HepG2 (cell line): Measurements from ENCODE around the gene MYH9. TPM values are rescaled to one million over a fixed set of nuclear protein-coding genes. Genes with fewer than 3 reads are reported as not detected.

Source experiments
- BORCS8-MEF2B ChIP-seq: sonication (generic); formaldehyde crosslinking; IDR thresholded peaks from 2 replicates; pipeline ENCODE4 v1.8.0; 2022; ENCODE audit warnings: mild to moderate bottlenecking, missing genetic modification reagents
- ELF3 ChIP-seq: IDR thresholded peaks from 2 replicates; pipeline ENCODE4 v1.6.1; 2016; ENCODE audit warnings: missing genetic modification reagents, missing compliant biosample characterization
- HDAC2 ChIP-seq: sonication (generic); formaldehyde crosslinking; IDR thresholded peaks from 2 replicates; pipeline ENCODE4 v1.4.0; 2020; ENCODE audit warnings: missing genetic modification reagents
- HIC2 ChIP-seq: sonication (generic); formaldehyde crosslinking; IDR thresholded peaks from 2 replicates; pipeline ENCODE4 v1.9.0; 2022; ENCODE audit warnings: low read depth, missing genetic modification reagents
- HNF4A ChIP-seq: sonication (generic); formaldehyde crosslinking; IDR thresholded peaks from 2 replicates; pipeline ENCODE4 v1.4.0; 2020; ENCODE audit warnings: missing genetic modification reagents
- IKZF4 ChIP-seq: sonication (generic); formaldehyde crosslinking; IDR thresholded peaks from 2 replicates; pipeline ENCODE4 v1.5.1; 2020; ENCODE audit warnings: borderline replicate concordance, mild to moderate bottlenecking, low read depth, missing genetic modification reagents; ENCODE audit errors: not compliant biosample characterization
- ISX ChIP-seq: sonication (generic); formaldehyde crosslinking; conservative IDR thresholded peaks from 2 replicates; pipeline ENCODE4 v1.5.0; 2020; ENCODE audit warnings: missing genetic modification reagents
- MTA1 ChIP-seq: sonication (generic); formaldehyde crosslinking; IDR thresholded peaks from 2 replicates; pipeline ENCODE4 v1.4.0; 2020; ENCODE audit warnings: missing genetic modification reagents, mild to moderate bottlenecking, borderline replicate concordance
- REL ChIP-seq: sonication (generic); formaldehyde crosslinking; conservative IDR thresholded peaks from 2 replicates; pipeline ENCODE4 v1.8.0; 2022; ENCODE audit warnings: mild to moderate bottlenecking, missing genetic modification reagents, moderate library complexity
- RXRB ChIP-seq: IDR thresholded peaks from 2 replicates; pipeline ENCODE4 v1.6.1; 2016; ENCODE audit warnings: borderline replicate concordance, missing genetic modification reagents, missing compliant biosample characterization
- SKI ChIP-seq: fragments of 450-650 bp; IDR thresholded peaks from one replicate; pipeline ENCODE4 v1.6.1; 2018; ENCODE audit warnings: mild to moderate bottlenecking; ENCODE audit not compliant: partially characterized antibody
- TARDBP ChIP-seq: sonication (generic); formaldehyde crosslinking; IDR thresholded peaks from 2 replicates; pipeline ENCODE4 v1.8.0; 2022; ENCODE audit warnings: mild to moderate bottlenecking, missing genetic modification reagents
- TEAD3 ChIP-seq: optimal IDR thresholded peaks from 2 replicates; pipeline ENCODE3; 2016; ENCODE audit warnings: borderline replicate concordance
- TOPORS ChIP-seq: sonication (generic); formaldehyde crosslinking; IDR thresholded peaks from 2 replicates; pipeline ENCODE4 v1.8.0; 2023; ENCODE audit warnings: mild to moderate bottlenecking, missing genetic modification reagents
- ZBTB7B ChIP-seq: sonication (generic); formaldehyde crosslinking; IDR thresholded peaks from 2 replicates; pipeline ENCODE4 v1.4.0; 2020; ENCODE audit warnings: missing genetic modification reagents
- ZFX ChIP-seq: sonication (generic); formaldehyde crosslinking; IDR thresholded peaks from 2 replicates; pipeline ENCODE4 v1.4.0; 2020; ENCODE audit warnings: mild to moderate bottlenecking, low read depth, missing genetic modification reagents, moderate library complexity
- ZFY ChIP-seq: sonication (generic); formaldehyde crosslinking; IDR thresholded peaks from 2 replicates; pipeline ENCODE4 v1.4.0; 2020; ENCODE audit warnings: missing genetic modification reagents
- ZMYM2 ChIP-seq: sonication (generic); formaldehyde crosslinking; IDR thresholded peaks from 2 replicates; pipeline ENCODE4 v1.8.0; 2022; ENCODE audit warnings: mild to moderate bottlenecking, missing genetic modification reagents
- ZNF709 ChIP-seq: sonication (generic); formaldehyde crosslinking; IDR thresholded peaks from 2 replicates; pipeline ENCODE4 v1.5.0; 2020; ENCODE audit warnings: mild to moderate bottlenecking, missing genetic modification reagents
- ZNF747 ChIP-seq: sonication (generic); formaldehyde crosslinking; IDR thresholded peaks from 2 replicates; pipeline ENCODE4 v1.8.1; 2023; ENCODE audit warnings: missing genetic modification reagents, mild to moderate bottlenecking, borderline replicate concordance
- ZNF850 ChIP-seq: sonication (generic); formaldehyde crosslinking; conservative IDR thresholded peaks from 2 replicates; pipeline ENCODE4 v1.9.0; 2021; ENCODE audit warnings: mild to moderate bottlenecking, missing genetic modification reagents
- ZSCAN30 ChIP-seq: sonication (generic); formaldehyde crosslinking; IDR thresholded peaks from 2 replicates; pipeline ENCODE4 v1.5.0; 2020; ENCODE audit warnings: mild to moderate bottlenecking, missing genetic modification reagents
- ZSCAN31 ChIP-seq: sonication (generic); formaldehyde crosslinking; IDR thresholded peaks from 2 replicates; pipeline ENCODE4 v1.5.0; 2020; ENCODE audit warnings: low read depth, mild to moderate bottlenecking, missing genetic modification reagents
- ZSCAN9 ChIP-seq: IDR thresholded peaks from 2 replicates; pipeline ENCODE4 v1.6.1; 2016; ENCODE audit warnings: borderline replicate concordance
- polyA plus RNA-seq, 8 experiments: library from polyadenylated mRNA; depleted of rRNA in 3 of 8; stranded (reverse) in 7 of 8; unstranded in 1 of 8; fragments of >200 nt; fragmentation: Illumina TruSeq in 4 of 8; extraction: Trizol in 4 of 8; gene quantifications; 2 replicates each; pipeline versions ENCODE4 v1.2.1 to v1.2.3, GENCODE V29; 2011 to 2016; ENCODE audit warnings: low read depth in 4 of 8, missing spikeins in 1 of 8, mixed read lengths in 1 of 8; ENCODE audit not compliant: insufficient read depth in 1 of 8
- total RNA-seq, 5 experiments: library from RNA; depleted of rRNA; stranded (reverse); fragments of >200 nt; fragmentation: Illumina TruSeq; extraction: Trizol; gene quantifications; 2 replicates each; pipeline ENCODE4 v1.2.3, GENCODE V29; 2016; ENCODE audit warnings: low read depth in 1 of 5
- TF ChIP-seq, protein P1 (sequence below): sonication (generic); formaldehyde crosslinking; IDR thresholded peaks from 2 replicates; pipeline ENCODE4 v1.4.0; 2020; ENCODE audit warnings: mild to moderate bottlenecking, missing genetic modification reagents
- TF ChIP-seq, protein P2 (sequence below): sonication (generic); formaldehyde crosslinking; conservative IDR thresholded peaks from 2 replicates; pipeline ENCODE4 v1.4.0; 2020; ENCODE audit warnings: mild to moderate bottlenecking, missing genetic modification reagents, moderate library complexity

The MYH9 gene
- total and polyA plus RNA-seq, 2 of the 13 experiments (the other 11 are each of a cell fraction or from before 2014, with no cell fraction given), result 50.7 to 98.5 TPM

GRCh38 chr22:36360871-36361383 lies 26.8 kb downstream of the MYH9 start (continued):
- 0 out of 2 replicates have a peak, but pooled peaks have one; percentile 30 for TF ChIP-seq TARDBP (CRISPR knock-in tag)
- TF ChIP-seq ZNF747, result no peak
- 0 out of 2 replicates have a peak, but pooled peaks have one; percentile 23 for TF ChIP-seq BORCS8-MEF2B
- TF ChIP-seq HDAC2 (CRISPR knock-in tag), result 0 out of 2 replicates have a peak, but pooled peaks have one; percentile 26
- no peak for TF ChIP-seq TOPORS (CRISPR knock-in tag)
- TF ChIP-seq RXRB (CRISPR knock-in tag), result no peak
- peak; percentile 45; the same call in 1 of the 2 replicates for TF ChIP-seq ZFX (CRISPR knock-in tag)
- no peak for TF ChIP-seq ZNF850 (CRISPR knock-in tag)
- no peak for TF ChIP-seq REL (CRISPR knock-in tag)
- peak; percentile 12; the same call in 1 of the 2 replicates for TF ChIP-seq HIC2 (CRISPR knock-in tag)
- TF ChIP-seq ZSCAN9 (CRISPR knock-in tag), result no peak
- no peak for TF ChIP-seq IKZF4
- TF ChIP-seq, protein P1, sequence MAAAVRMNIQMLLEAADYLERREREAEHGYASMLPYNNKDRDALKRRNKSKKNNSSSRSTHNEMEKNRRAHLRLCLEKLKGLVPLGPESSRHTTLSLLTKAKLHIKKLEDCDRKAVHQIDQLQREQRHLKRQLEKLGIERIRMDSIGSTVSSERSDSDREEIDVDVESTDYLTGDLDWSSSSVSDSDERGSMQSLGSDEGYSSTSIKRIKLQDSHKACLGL (CRISPR knock-in tag), result no peak
- peak; percentile 25; the same call in 1 of the 2 replicates for TF ChIP-seq ZSCAN31 (CRISPR knock-in tag)
- TF ChIP-seq TEAD3 (CRISPR knock-in tag), result peak; percentile 50
- TF ChIP-seq ZSCAN30, result no peak
- peak; percentile 31; the same call in 1 of the 2 replicates for TF ChIP-seq ZFY
- TF ChIP-seq ZBTB7B, result 0 out of 2 replicates have a peak, but pooled peaks have one; percentile 34
- TF ChIP-seq HNF4A, result peak; percentile 14; the same call in 1 of the 2 replicates
- TF ChIP-seq ZMYM2 (CRISPR knock-in tag), result no peak
- no peak for TF ChIP-seq ISX (CRISPR knock-in tag)
- TF ChIP-seq, protein P2, sequence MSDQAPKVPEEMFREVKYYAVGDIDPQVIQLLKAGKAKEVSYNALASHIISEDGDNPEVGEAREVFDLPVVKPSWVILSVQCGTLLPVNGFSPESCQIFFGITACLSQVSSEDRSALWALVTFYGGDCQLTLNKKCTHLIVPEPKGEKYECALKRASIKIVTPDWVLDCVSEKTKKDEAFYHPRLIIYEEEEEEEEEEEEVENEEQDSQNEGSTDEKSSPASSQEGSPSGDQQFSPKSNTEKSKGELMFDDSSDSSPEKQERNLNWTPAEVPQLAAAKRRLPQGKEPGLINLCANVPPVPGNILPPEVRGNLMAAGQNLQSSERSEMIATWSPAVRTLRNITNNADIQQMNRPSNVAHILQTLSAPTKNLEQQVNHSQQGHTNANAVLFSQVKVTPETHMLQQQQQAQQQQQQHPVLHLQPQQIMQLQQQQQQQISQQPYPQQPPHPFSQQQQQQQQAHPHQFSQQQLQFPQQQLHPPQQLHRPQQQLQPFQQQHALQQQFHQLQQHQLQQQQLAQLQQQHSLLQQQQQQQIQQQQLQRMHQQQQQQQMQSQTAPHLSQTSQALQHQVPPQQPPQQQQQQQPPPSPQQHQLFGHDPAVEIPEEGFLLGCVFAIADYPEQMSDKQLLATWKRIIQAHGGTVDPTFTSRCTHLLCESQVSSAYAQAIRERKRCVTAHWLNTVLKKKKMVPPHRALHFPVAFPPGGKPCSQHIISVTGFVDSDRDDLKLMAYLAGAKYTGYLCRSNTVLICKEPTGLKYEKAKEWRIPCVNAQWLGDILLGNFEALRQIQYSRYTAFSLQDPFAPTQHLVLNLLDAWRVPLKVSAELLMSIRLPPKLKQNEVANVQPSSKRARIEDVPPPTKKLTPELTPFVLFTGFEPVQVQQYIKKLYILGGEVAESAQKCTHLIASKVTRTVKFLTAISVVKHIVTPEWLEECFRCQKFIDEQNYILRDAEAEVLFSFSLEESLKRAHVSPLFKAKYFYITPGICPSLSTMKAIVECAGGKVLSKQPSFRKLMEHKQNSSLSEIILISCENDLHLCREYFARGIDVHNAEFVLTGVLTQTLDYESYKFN (CRISPR knock-in tag), result 0 out of 2 replicates have a peak, but pooled peaks have one; percentile 9
- TF ChIP-seq MTA1, result peak; percentile 27; the same call in 1 of the 2 replicates
- no peak for TF ChIP-seq SKI
- TF ChIP-seq ZNF709 (CRISPR knock-in tag), result no peak
- TF ChIP-seq ELF3 (CRISPR knock-in tag), result no peak
